Measurements from ENCODE around the gene SYT15.

The SYT15 gene

DNA sequence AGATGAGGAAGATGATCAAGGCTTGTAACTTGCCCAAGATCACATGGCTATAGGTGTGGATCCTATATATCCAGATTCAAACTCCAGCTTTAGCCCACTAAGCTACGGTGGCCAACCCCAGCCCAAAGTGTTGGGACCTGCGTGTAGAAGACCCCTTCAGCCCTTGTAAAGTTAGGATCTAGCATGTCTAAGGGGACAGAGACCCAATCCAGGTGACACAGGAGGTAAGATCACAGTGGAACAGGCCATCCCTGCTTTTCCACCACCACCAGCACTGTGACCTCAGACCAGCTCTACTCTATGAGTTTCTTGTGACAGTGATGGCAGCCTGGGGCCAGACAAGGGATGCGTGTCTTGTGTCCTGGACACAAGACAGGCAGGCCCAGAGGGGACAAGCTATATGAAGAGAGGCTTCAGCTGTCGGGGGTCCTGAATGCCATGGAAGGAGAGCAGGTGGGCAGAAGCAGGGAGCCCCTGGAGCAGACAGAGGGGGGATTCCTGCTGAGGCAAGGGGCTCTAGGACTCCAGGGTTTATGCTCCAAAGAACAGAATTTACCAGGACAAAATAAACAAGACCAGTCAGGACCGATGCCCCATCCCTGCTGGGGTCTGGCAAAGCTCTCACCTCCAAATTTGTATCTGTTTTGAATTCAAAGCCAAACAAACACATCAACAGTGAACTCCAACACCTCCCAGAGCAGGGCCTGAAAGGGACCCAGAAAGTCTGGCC, 32.9 kb upstream of the SYT15 start:
- DNase-seq (ENCODE audit: insufficient read length, low spot score) (no peak), FAIRE-seq (no peak)
- TF ChIP-seq POLR2A (IDR thresholded peaks at IDR 0.05; ENCODE audit: low read depth, low read length), result no peak
- TF ChIP-seq POLR2AphosphoS5 (IDR thresholded peaks at IDR 0.05; ENCODE audit: low read depth, low read length), result no peak
- TF ChIP-seq PAX5 (IDR thresholded peaks at IDR 0.05; ENCODE audit: insufficient read depth, low read length, severe bottlenecking), result no peak
- TF ChIP-seq SPI1 (IDR thresholded peaks at IDR 0.05; ENCODE audit: low read depth, low read length), result no peak
- no peak for TF ChIP-seq POU2F2 (IDR thresholded peaks at IDR 0.05; ENCODE audit: low read depth, low read length)
- no peak for TF ChIP-seq TAF1 (IDR thresholded peaks at IDR 0.05; ENCODE audit: low read depth, low read length)

DNA sequence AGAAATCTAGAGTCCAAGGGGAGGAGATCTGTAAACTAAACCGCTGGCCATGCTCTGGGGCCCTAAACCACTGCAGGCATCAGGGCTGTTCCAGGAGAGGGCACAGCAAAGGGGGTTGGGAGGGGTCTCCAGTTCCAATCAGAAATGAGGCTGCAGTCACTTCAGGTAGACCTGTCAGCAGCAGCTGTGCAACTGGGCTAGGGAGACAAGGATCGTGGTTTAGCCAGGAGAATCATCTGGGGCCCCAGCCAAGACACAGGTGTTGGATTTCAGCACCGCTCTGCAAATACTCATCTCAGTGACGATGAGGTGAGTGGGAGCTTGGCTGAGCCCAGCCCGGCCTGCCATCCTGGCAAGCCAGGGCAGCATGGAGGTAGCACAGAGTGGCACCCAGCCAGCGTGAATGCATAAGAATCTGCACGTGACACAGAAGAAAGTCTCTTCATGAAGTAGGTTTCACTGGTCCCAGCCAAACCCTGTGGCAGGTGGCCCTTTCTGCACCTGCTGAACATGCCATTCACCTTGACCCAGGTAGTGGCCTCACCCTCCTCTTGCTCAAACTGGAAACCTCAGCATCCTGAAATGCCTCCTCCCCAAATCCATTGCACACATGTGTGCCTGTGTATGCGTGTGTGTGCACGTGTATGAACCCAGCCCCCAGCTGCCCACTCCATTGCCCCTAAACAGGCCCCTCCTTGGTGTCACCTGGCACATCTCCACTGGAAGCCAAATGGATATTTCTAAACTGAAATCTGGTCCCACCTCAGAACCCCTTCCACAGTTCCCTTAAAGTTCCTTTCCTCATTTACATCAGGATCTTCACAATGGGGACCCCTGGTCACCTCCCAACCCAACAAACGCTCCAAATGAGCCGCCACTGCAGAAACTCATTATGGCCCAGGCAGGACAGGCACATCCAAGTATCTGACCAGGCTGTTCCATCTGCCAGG, 32.1 kb upstream of the SYT15 start:
- DNase-seq (ENCODE audit: insufficient read length, low spot score), result peak; percentile 15
- TF ChIP-seq PAX5 (IDR thresholded peaks at IDR 0.05; ENCODE audit: insufficient read depth, low read length, severe bottlenecking) (no peak), TAF1 (IDR thresholded peaks at IDR 0.05; ENCODE audit: low read depth, low read length) (no peak), POU2F2 (IDR thresholded peaks at IDR 0.05; ENCODE audit: low read depth, low read length) (no peak), POLR2AphosphoS5 (IDR thresholded peaks at IDR 0.05; ENCODE audit: low read depth, low read length) (no peak), SPI1 (IDR thresholded peaks at IDR 0.05; ENCODE audit: low read depth, low read length) (no peak)
- FAIRE-seq, result no peak

DNA sequence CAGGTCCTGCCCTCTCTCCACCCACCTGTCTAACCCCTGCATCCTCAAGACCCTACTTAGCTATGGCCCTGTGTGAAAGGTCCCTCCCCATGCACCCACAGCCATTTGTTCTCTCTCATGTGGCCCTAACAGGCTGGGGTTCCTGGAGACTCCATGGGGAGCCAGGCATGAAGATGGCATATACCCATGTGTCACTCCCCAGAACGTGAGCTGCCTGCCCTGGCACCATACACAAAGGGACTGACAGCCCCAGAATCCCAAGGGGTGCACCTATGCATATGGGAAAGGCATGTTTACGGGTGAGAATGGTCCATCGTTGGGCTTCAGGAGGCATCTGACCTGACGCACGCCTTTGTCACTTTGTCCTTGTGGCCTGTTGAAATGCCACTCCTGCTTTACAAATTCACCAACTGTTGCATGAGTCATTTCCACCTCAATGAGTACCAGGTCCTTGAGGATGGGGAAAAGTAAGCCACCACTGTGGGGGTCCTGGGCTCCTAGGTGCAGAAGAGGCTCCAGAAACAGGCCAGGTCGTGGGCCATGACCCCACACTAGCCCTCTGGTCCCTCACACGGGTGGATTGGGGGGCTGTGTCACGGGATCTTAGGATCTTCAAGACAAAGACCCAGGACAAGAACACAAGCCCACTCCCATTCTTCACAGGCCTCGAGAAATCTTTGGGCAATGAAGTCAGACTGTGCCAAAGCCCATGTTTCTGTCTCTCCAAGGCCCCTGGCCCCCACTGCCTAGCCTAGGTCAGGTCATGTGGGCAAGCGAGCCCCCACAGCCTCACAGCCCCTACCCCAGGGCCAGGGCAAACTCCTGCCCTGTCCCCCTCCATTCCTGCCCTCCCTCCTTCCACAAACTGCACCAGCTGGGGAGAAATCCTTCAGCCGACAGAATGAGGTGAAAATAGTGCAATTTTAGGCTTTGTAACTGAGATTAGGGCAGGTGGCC, 31.1 kb upstream of the SYT15 start:
- DNase-seq (ENCODE audit: insufficient read length, low spot score), result peak; percentile 22
- no peak for TF ChIP-seq TAF1 (IDR thresholded peaks at IDR 0.05; ENCODE audit: low read depth, low read length)
- no peak for TF ChIP-seq POLR2AphosphoS5 (IDR thresholded peaks at IDR 0.05; ENCODE audit: low read depth, low read length)
- no peak for TF ChIP-seq SPI1 (IDR thresholded peaks at IDR 0.05; ENCODE audit: low read depth, low read length)
- TF ChIP-seq POU2F2 (IDR thresholded peaks at IDR 0.05; ENCODE audit: low read depth, low read length), result no peak
- no peak for TF ChIP-seq PAX5 (IDR thresholded peaks at IDR 0.05; ENCODE audit: insufficient read depth, low read length, severe bottlenecking)
- no peak for TF ChIP-seq POLR2A (IDR thresholded peaks at IDR 0.05; ENCODE audit: low read depth, low read length)
- FAIRE-seq, result no peak

GRCh38 chr10:46548498-46549090, 30.3 kb upstream of the SYT15 start:
- TF ChIP-seq TAF1 (IDR thresholded peaks at IDR 0.05; ENCODE audit: low read depth, low read length), result no peak
- no peak for TF ChIP-seq SPI1 (IDR thresholded peaks at IDR 0.05; ENCODE audit: low read depth, low read length)
- no peak for TF ChIP-seq PAX5 (IDR thresholded peaks at IDR 0.05; ENCODE audit: insufficient read depth, low read length, severe bottlenecking)
- TF ChIP-seq POU2F2 (IDR thresholded peaks at IDR 0.05; ENCODE audit: low read depth, low read length), result no peak
- TF ChIP-seq POLR2AphosphoS5 (IDR thresholded peaks at IDR 0.05; ENCODE audit: low read depth, low read length), result no peak
- no peak for TF ChIP-seq POLR2A (IDR thresholded peaks at IDR 0.05; ENCODE audit: low read depth, low read length)
- FAIRE-seq (no peak), DNase-seq (ENCODE audit: insufficient read length, low spot score) (no peak)

GRCh38 chr10:46549171-46550075, 29.5 kb upstream of the SYT15 start:
- peak; percentile 25 for DNase-seq (ENCODE audit: insufficient read length, low spot score)
- no peak for FAIRE-seq
- TF ChIP-seq POU2F2 (IDR thresholded peaks at IDR 0.05; ENCODE audit: low read depth, low read length) (no peak), SPI1 (IDR thresholded peaks at IDR 0.05; ENCODE audit: low read depth, low read length) (no peak), POLR2A (IDR thresholded peaks at IDR 0.05; ENCODE audit: low read depth, low read length) (no peak), PAX5 (IDR thresholded peaks at IDR 0.05; ENCODE audit: insufficient read depth, low read length, severe bottlenecking) (no peak), TAF1 (IDR thresholded peaks at IDR 0.05; ENCODE audit: low read depth, low read length) (no peak), POLR2AphosphoS5 (IDR thresholded peaks at IDR 0.05; ENCODE audit: low read depth, low read length) (no peak)

- FAIRE-seq (no peak), DNase-seq (ENCODE audit: insufficient read length, low spot score) (peak; percentile 23)
- TF ChIP-seq PAX5 (IDR thresholded peaks at IDR 0.05; ENCODE audit: insufficient read depth, low read length, severe bottlenecking), result no peak
- no peak for TF ChIP-seq POU2F2 (IDR thresholded peaks at IDR 0.05; ENCODE audit: low read depth, low read length)
- TF ChIP-seq POLR2A (IDR thresholded peaks at IDR 0.05; ENCODE audit: low read depth, low read length), result no peak
- no peak for TF ChIP-seq POLR2AphosphoS5 (IDR thresholded peaks at IDR 0.05; ENCODE audit: low read depth, low read length)
- TF ChIP-seq SPI1 (IDR thresholded peaks at IDR 0.05; ENCODE audit: low read depth, low read length), result no peak
- no peak for TF ChIP-seq TAF1 (IDR thresholded peaks at IDR 0.05; ENCODE audit: low read depth, low read length)
These were observed 28.7 kb upstream of the SYT15 start for GRCh38 chr10:46550076-46550790.

Measured in GM12891 (cell line).